Activated T-cell treated with anti-CD3 and anti-CD28 coated beads for 48 hours (primary cell): ENCODE results near the gene CYTH4.

Experiments used
- DNase-seq: peaks from one replicate; pipeline ENCODE4 v3.0.0-alpha.2; 2020; ENCODE audit warnings: low read depth

CYTH4 gene

DNA sequence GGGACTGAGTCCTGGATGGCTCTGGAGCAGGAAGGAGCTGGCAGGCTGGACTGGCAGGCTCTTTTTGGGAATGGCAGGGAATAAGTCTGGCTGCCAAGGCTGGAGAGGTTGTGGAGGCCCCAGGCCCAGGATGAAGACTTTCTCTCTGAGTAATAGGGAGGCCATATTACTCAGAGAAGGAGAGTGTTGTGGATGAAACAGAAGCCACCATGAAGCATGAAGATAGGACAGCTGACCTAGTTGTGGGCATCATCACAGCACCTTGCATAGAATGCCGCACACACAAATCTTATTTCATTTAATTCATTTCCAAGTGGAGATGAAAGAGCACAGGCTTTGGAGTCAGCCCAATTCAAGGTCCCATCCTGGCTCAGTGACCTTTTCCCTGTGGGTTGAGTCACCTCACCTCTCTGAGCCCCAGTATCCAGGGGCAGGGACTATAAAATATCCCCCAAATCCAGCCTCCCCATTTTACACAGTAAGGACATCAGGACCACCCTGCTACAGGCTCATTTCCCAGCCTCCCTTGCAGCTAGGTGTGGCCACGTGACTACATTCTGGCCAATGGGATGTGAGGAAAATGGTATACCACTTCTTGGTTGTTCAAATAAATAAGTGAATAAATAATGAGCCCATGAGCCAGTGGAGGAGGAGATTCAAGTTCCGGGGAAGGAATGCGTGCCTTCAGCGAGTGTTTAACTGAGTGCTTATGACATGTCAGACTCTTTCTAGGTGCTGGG is 9.4 kb downstream of the CYTH4 start:
- no peak for DNase-seq

DNA sequence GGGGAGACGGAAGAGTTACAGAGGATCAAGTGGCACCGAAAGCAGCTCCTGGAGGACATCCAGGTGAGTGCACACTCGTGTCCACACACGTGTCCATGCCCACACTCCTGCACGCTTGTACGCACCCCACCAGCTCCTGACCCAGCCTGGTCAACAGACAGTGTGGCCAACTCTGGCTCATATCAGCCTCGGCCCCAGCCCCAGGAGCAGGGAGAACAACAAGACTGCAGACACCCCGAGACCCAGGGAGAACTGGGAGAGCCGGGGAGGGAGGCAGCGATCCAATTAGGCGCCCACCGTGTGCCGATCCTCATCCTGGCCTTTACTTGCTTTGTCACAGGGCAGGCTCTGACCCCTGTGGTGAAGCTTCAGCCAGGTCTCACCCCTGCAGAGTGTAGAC is 10.3 kb downstream of the CYTH4 start:
- DNase-seq = no peak

DNA sequence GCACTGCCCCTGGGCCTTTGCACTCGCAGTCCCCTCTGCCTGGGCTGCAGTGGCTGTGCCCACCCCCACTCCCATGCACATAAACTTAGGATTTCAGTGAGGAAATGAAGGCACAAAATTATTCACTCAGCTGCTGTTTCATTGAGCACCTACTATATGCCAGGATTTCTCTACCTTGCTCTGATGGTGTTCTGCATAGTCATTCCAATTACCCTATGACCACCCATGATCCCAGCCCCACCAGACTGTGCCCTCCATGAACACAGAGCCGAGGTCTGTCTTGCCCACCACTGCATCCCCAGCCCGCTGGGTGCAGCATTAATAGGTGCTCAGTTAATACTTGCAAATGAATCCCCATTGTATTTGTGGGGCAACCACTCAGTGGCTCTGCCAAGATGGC is 10.9 kb downstream of the CYTH4 start:
- DNase-seq = no peak

DNA sequence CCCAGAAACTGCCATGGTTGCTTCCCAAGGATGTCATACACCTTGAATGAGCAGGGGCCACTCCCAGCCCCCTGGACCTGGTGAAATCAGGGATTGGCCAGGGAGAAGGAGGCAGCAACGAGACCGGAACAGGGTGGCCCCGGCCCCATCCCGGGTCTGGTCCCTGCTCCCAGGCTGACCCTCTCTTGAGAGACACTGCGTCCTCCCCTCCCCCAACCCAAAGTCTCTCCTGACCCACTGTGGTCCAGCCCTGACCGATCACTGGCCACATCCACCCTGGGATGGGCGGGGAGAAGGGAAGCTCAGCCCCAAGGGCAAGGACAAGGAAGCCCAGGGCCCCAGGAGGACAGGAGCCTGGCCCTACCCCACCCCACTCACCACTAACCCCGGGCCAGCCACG is 12.4 kb downstream of the CYTH4 start:
- DNase-seq = no peak

DNA sequence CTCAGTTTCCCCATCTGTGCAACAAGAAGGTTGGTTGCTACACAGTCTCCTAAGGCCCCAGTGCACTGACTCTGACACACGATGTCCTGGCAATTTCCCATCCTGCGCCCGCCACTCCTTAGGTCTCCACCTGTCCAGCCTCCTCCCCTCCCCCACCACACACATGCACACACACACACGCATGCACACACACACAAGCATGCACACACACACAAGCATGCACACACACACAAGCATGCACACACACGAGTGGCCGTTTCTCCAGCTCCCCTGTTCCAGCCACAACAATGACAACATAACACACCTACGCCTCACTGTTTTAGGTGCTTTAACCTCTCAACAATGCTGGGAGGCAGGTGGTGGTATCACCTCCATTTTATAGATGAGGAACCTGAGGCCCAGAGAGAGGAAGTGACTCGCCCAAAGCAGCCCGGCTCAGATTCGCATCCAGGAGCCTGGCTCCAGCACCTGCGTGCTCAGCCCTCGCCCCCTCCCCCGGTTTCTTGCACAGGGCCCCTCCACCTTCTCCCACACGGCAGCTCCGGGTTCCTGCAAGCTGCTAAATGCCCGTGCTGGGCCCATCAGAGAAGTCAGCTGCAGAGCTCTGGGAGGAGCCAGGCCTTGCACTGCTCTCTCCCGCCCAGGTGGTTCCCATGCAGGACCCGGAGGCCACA is 13.0 kb downstream of the CYTH4 start:
- DNase-seq = no peak

DNA sequence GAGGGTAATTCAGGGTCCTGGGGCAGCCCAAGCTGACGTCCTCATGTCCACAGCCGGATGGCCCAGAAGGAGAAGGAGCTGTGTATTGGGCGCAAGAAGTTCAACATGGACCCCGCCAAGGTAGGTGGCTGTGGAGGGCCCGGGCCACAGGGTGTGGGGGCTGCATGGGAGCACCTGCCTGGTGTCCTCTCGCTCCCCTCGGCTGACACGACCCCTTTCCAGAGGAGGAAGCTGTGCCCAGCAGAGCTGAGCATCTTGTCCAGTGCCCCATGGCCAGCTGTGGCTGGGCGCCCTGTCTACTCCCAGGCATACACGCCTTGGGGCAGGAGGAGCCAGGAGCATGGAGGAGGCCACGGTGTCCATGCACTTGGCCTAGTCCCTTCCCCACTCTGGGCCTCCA is 13.6 kb downstream of the CYTH4 start:
- DNase-seq = no peak

DNA sequence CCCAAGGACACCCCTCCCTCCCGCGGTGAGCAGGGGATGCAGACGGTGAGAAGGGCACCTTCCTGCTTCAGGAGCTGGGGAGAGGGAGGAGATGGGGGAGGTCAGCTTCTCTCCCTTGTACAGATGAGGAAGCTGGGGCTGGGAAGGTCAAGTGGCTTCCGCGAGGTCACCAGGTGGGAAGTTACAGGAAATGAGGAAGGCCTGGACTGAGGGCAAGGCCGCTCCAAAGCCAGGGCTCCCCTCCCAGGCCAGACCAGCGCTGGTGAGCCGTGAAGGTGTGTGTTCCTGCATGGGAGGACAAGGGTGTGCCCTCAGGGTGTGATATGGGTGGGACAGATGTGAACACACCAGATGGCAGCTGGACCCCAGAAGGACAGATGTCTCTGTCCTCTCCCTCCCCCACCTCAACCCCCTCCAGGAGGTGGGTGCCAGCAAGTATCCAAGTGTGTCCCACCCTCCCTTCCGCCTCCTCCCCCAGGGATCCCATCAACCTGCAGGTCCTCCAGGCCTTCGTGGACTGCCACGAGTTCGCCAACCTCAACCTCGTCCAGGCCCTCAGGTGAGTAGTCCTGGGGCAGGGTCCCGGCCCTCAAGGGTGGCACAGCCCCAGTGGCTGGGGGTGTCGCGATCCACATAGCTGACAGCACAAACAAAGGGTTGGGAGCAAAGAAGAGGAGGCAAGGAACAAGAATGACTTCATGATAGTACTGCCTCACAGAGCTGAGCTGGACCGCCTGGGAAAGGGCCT is 16.6 kb downstream of the CYTH4 start:
- no peak for DNase-seq

DNA sequence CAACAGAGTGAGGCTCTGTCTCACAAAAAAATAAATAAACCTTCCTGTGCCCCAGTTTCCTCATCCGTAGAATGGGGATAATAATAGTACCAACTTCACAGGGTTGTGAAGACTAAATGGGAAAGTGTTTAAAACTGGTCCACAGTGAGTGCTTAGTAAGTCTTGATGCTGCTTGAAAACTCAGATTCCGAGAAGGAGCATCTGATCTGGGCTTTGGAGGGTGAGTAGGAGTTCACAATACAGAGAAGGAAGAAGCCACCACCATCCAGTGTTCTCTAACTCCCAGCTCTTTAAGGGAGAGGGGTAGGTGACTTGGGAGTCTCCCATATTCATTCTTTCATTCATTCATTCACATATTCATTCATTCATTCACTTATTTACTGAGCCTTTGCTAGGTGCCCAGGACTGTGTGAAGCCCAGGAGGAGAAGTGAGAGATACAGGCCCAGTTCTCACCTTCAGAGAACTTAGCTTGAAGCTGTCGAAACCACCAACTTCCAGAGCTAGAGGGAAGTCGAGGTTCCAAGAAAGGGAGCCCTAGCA is 17.7 kb downstream of the CYTH4 start:
- DNase-seq = no peak

DNA sequence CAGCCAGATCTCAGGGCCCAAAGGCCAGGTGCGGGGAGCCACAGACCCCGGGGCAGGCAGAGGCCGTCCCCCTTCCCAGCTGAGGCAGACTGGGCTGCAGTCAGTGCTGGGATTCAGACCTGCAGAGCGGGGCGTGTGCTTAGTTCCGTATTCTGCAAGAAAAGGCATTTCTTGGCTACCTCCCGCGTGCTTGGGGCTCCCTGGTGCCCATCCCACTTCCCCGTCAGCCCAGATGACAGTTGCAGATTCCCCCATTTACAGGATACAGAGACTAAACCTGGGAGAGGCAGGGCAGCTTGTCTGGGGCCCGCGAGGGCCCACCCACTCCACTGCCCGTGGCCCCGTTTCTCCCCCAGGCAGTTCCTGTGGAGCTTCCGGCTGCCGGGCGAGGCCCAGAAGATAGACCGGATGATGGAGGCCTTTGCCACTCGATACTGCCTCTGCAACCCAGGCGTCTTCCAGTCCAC is 18.3 kb downstream of the CYTH4 start:
- DNase-seq = no peak

DNA sequence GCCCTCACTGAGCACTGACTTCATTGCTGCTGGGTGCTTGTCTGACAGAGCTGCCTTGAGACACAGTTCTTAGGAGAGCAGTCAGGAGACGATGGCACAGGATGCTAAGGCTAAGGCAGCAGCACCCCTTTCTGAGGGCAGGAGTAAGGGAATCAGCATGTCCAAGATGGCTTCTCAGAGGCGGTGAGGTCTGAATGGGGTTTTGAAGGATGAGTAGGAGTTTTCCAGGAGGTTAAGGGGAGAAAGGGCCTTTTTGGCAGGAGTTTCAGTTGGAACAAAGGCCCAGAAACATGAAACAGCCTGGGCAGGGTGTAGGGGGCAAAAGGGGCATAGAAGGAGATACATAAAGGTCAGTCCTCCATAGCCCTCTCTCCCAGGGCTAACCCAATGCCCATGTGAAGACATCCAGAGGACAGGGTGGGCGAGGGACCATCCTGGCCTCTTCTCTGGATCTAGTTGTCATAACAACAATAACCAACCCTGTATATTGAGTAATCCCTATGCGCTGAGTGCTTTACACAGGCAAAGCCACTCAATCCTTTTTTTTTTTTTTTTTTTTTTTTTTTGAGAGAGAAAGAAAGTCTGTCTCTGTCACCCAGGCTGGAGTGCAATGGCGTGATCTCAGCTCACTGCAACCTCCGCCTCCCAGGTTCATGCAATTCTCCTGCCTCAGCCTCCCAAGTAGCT is 19.0 kb downstream of the CYTH4 start:
- DNase-seq = no peak

DNA sequence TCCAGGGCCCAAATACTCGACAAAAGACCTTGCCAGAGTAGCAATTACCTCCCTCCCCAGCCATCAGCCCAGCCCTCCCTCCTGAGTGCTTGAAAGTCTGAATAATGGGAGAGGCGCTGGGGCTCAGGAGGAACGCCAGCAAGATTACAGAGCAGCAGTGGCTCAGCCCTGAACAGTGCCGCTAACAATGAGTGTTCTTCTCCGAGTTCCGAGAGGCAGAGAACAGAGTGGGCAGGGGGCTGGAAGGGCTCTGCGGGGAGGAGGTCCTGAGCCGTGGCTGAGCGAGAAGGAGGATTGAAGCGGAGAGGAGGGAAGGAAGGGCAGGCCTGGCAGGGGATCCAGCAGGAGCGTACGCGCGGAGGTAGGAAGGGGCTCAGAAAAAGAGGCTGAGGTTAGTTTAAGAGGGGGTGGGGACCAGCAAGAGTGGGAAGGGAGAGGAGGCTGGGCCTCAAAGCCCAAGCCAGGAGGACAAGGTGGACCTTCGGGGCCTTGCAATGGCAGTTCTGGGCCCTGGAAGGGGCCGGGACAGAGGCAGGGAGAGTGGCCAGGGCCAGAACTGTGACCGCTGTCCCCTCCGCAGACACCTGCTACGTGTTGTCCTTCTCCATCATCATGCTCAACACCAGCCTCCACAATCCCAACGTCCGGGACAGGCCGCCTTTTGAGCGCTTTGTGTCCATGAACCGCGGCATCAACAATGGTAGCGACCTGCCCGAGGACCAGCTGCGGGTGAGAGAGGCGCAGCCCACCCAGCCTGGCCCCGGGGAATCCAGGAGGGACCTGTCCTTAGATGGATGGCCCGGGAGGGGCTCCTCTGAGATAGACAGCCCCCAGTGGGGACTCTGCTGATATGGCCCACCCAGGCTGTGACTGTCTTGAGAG is 20.6 kb downstream of the CYTH4 start:
- no peak for DNase-seq

DNA sequence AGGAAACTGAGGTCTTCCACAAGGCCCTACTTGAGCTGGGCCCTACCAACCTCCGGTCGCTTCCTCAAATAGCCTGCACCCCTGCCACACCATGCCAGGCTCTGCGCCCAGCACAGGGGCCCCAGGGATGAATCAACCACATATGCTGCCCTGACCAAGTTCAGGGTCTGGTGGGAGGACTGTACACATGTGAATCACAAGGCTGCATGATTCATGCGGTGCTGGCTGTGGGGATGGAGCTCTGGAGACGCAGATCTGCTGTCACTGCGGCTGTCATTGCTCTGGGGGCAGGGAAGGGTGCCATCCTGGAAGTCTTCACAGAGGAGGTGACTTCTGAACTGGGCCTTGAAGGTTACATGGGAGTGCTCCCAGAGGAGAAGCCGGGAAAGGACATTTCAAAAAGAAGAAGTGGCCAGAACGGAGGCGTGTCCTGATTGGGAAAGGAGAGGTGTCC is 21.5 kb downstream of the CYTH4 start:
- peak; percentile 71 for DNase-seq

DNA sequence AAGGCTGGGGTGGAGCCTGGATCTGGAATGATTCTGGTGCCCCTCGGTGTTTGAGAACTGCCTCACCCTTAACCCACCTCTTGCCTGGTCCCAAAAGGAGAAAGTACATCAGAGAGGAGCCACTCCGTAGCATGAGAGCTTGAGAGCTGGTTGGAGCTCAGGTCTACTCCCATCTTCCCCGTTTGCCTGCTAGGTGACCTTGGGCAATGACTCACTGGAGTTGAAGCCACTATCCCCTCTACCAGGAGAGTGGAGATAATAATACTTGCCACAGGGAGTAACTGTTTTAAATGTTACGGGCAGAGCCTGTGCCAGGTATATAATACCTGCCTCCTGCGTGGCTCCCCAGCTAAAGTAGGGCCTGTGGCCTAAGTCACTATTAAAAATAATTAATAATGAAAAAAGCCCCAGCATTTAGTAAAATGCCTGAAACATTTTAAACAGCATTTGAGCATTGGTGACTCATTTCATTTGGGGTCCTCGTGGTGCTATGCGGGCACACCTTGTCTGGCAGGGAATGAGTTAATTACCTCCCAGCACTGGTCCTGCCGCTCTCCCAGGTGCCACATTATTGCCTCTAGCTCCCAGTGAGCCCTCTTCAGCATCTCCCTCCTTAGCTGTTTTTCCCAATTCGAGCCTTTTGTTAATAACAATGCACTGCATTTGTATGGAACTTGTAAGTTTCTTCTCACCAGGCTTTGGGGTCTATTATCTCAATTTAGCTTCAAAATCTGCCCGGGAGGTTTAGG is 22.5 kb downstream of the CYTH4 start:
- no peak for DNase-seq

DNA sequence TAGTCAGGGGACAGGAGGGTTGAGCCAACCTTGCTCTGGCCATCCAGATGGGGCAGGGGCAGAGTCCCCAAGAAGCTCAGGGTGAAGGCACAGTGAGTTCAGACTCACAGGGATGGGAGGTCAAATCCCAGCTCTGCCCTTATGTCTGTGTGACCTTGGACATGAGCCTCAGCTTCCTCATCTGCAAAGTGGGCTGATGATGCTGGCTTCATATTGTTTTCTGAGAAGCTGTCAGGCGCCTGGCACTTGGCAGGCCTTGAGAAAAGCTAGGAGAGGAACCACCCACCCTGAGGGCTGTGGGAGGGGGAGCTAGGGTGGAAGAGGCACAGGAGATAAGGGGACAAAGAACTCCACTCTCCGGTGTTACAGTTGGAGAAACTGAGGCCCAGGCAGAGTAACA is 23.6 kb downstream of the CYTH4 start:
- no peak for DNase-seq

DNA sequence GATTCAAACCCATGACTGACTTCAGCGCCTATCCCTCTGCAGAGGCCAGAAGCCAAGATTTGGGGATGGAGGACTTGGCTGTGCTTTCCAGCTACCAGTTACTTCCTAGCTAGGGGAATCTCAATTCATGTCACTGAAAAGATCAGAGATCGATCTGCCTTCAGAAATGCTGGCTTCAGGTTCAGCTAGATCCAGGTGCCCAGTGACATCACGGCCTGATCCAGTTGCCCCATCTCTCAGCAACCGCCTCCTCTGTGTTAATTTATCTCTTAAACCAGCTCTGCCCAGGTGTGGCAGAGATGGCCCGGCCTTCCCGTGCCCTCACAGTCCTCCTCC is 24.2 kb downstream of the CYTH4 start:
- no peak for DNase-seq

DNA sequence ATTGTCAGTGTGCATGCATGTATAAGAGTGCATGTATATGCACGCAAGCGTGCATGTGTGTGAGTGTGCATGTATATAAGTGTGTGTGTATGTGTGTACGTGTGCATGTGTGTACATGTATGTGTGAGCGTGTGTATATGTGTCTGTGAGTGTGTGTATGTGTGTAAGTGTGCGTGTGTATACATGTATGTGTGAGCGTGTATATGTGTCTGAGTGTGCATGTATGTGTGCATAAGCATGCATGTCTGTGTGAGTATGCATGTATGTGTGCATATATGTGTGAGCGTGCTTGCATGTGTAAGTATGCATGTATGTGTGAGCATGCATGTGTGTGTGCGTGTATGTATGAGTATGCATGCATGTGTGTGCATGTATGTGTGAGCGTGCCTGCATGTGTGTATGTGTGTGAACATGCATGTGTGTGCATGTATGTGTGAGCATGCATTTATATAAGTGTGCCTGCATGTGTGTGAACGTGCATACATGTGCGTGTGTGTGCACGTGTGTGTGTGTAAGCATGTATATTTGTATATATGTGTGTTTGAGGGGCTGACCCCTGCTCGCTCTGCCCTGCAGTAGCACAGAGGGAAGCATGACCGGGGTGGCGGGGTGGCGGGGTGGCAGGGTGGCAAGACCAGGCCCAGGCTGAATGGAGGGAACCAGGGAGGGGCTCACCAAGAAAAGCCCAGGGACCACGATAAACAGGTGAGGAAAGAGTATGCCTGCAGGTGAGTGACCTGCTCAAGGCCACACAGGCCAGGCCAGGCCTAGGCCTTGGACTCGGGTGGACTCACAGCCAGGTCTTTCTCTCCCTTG is 26.3 kb downstream of the CYTH4 start:
- DNase-seq = no peak

DNA sequence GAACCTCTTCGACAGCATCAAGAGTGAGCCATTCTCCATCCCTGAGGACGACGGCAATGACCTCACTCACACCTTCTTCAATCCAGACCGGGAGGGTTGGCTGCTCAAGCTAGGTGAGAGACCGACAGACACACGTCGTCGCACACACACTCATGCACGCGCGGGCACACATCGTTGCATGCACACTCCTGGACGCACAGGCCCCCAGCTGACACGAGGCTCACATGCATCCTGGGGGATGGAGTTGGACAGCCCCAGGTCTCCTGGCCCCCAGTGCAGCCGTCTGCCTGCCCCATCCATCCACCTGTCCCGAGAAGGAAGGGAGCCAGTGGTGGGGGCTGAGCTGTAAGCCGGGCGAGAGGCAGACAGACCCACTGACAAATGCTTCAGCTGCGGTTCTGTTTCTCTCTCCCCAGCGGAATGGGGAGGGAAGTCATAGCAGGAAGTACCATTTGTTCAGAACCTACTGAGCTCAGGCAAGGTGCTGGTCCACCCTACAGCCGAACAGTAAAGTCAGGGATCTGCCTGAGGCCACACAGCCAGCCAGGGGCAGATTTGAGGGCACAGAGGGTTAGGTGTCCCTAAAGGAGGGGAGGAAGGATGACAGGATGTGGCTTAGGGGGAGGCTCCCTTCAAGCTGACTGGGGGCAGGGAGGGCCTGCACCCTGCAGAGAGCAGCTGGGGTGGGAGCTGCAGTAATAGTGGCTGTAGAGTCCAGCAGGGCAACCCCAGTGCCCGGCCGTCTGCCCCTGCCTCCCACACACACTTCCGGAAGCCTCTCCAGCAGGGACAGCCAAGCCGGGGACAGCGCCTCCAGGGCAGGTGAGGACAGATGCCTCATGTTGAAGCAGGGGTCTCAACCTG is 27.1 kb downstream of the CYTH4 start:
- no peak for DNase-seq

DNA sequence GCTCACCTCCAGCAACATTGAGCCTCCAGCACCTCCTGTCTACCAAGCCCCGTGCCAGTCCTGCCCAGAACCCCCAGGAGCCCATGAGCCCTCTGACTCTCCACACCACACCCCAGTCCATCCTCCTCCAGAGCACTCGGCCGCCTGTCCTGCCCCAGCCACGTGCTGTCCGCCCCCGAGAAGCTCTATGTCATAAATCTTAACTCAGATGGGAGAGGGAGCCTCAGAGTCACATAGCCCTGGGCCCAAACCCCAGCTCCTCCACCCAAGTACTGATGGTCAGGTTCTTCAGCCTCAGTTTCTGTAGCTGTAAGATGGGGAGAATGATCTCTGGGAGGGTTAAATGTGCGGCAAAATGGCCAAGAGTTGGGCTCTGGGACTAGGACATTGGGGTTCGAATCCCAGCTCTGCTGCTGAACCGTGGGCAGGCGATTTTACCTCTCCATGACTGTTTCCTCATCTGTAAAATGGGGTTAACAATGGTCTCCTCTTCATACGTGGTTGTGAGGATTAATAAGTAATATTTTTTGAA is 27.8 kb downstream of the CYTH4 start:
- no peak for DNase-seq
